Ishikawa (cell line): ENCODE results near the gene CHIC2.

ENCODE experiments used
- CEBPB ChIP-seq: IDR thresholded peaks from 2 replicates; pipeline ENCODE4 v1.6.1; 2012
- CREB1 ChIP-seq: IDR thresholded peaks from 2 replicates; pipeline ENCODE4 v1.6.1; 2012; ENCODE audit warnings: low read depth
- EGR1 ChIP-seq: IDR thresholded peaks from 2 replicates; pipeline ENCODE4 v1.6.1; 2012
- EP300 ChIP-seq: IDR thresholded peaks from 2 replicates; pipeline ENCODE4 v1.6.1; 2012; ENCODE audit warnings: borderline replicate concordance
- FOXM1 ChIP-seq: IDR thresholded peaks from 2 replicates; pipeline ENCODE4 v1.6.1; 2012; ENCODE audit warnings: low read depth, borderline replicate concordance
- MAX ChIP-seq: IDR thresholded peaks from 2 replicates; pipeline ENCODE4 v1.6.1; 2012
- NFIC ChIP-seq: IDR thresholded peaks from 2 replicates; pipeline ENCODE4 v1.6.1; 2012
- RAD21 ChIP-seq: IDR thresholded peaks from 2 replicates; pipeline ENCODE4 v1.6.1; 2012; ENCODE audit warnings: low read depth
- REST ChIP-seq: IDR thresholded peaks from 2 replicates; pipeline ENCODE4 v1.6.1; 2012; ENCODE audit warnings: low read depth, mild to moderate bottlenecking
- TAF1 ChIP-seq: IDR thresholded peaks from 2 replicates; pipeline ENCODE4 v1.6.1; 2012; ENCODE audit warnings: low read depth, mild to moderate bottlenecking
- TCF12 ChIP-seq: IDR thresholded peaks from 2 replicates; pipeline ENCODE4 v1.6.1; 2012; ENCODE audit warnings: low read depth
- TEAD4 ChIP-seq: IDR thresholded peaks from 2 replicates; pipeline ENCODE4 v1.6.1; 2012
- YY1 ChIP-seq: IDR thresholded peaks from 2 replicates; pipeline ENCODE4 v1.6.1; 2012; ENCODE audit warnings: low read depth
- ZBTB7A ChIP-seq: IDR thresholded peaks from 2 replicates; pipeline ENCODE4 v1.6.1; 2012; ENCODE audit warnings: low read depth

- no peak for TF ChIP-seq FOXM1
- TF ChIP-seq CREB1, result no peak
- no peak for TF ChIP-seq TAF1
- no peak for TF ChIP-seq REST
- no peak for TF ChIP-seq YY1
- no peak for TF ChIP-seq CEBPB
- TF ChIP-seq EP300, result no peak
- TF ChIP-seq MAX, result no peak
- TF ChIP-seq RAD21, result no peak
- no peak for TF ChIP-seq ZBTB7A
- no peak for TF ChIP-seq TCF12
- no peak for TF ChIP-seq TEAD4
- no peak for TF ChIP-seq NFIC
- TF ChIP-seq EGR1, result no peak
Observed at GRCh38 chr4:54001668-54002365, 62.6 kb downstream of the CHIC2 start.
